ENCODE measurements around the gene MIEF1.
A peak's percentile ranks its signal among the peaks of the same experiment; 100 is the strongest.

Gene MIEF1

GRCh38 chr22:39471381-39472141 lies 30.5 kb upstream of the MIEF1 start:
- no peak overlapping the region for H3K4me3 ChIP-seq (replicated peaks; ENCODE audit: low read depth, low read length)
- no peak for TF ChIP-seq CTCF (IDR thresholded peaks at IDR 0.05; ENCODE audit: low read length, missing control alignments)
- DNase-seq (ENCODE audit: low read depth), result peak; percentile 77

DNA sequence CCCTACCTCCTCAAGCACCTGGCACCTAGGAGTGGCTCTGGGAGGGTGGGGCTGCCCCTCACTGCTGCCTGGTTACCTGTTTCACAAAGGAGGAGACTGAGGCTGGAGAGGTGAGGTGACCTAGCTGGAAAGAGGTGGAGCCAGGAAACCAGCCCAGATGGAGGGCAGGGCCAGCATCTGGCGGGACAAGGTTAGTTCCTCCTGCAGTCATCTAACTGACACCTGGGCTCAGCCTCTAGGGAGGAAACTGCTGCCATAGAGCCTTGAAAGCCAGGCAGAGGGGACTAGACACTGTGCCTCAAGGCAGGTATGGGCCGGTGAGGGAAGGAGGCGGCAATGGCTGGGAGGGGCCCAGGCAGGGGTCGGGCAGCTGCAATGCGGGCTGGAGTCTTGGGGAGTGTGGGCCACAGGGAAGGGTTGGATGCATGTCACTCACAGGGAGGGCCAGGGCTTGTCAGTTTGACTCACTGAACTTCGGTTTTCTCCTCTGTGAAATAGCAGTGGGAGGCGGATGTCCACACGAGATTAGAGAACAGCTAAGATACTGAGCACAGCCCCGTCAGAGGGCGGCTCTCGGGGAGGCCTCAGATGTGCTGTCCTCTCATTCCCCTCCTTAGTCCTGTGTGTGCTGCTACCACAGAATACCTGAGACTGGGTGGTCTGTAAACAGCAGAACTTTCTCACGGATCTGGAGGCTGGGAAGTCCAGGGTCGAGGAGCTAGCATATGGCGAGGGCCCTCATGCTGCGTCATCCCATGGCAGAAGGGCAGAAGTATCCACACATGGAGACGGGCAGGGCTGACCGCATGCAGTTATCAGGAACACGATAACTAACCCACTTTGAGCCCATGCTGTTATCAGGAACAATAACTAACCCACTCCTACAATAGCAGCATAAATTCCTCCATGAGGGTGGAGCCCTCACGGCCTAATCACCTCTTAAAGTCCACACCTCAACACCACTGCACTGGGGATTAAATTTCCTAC lies 29.2 kb upstream of the MIEF1 start:
- no peak overlapping the region for H3K4me3 ChIP-seq (replicated peaks; ENCODE audit: low read depth, low read length)
- peak; percentile 58 for DNase-seq (ENCODE audit: low read depth)
- no peak for TF ChIP-seq CTCF (IDR thresholded peaks at IDR 0.05; ENCODE audit: low read length, missing control alignments)

DNA sequence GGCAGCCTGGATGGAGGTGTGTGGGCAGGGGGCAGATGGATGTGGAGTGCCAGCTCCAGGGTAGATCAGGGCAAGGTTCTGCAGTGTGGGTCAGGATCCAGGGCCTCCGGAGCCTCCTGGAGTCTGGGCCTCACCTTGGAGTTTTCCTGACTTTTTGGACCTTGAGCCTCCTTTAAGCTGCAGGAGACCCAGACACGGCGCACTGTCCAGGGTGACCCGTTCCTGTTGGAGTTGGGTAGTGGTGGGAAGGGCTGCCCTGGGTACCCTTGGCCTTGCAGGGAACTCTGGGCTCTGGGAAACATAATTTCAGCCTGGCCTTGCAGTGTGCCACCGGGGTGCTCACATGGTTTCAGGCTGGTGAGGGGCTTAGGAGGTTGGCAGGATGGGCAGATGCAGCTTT lies 28.2 kb upstream of the MIEF1 start:
- no peak for DNase-seq (ENCODE audit: low read depth)
- H3K4me3 ChIP-seq (replicated peaks; ENCODE audit: low read depth, low read length), result no peak overlapping the region

GRCh38 chr22:39474351-39475111 lies 27.6 kb upstream of the MIEF1 start:
- no peak overlapping the region for H3K4me3 ChIP-seq (replicated peaks; ENCODE audit: low read depth, low read length)
- no peak for TF ChIP-seq CTCF (IDR thresholded peaks at IDR 0.05; ENCODE audit: low read length, missing control alignments)
- no peak for DNase-seq (ENCODE audit: low read depth)

More for the DNA sequence above, 28.2 kb upstream of the MIEF1 start:
- TF ChIP-seq CTCF (IDR thresholded peaks at IDR 0.05; ENCODE audit: low read length, missing control alignments), result no peak

- no peak overlapping the region for H3K4me3 ChIP-seq (replicated peaks; ENCODE audit: low read depth, low read length)
- no peak for DNase-seq (ENCODE audit: low read depth)
- no peak for TF ChIP-seq CTCF (IDR thresholded peaks at IDR 0.05; ENCODE audit: low read length, missing control alignments)
These were observed 26.8 kb upstream of the MIEF1 start for GRCh38 chr22:39475337-39475736.

GRCh38 chr22:39475902-39476301 lies 26.2 kb upstream of the MIEF1 start:
- DNase-seq (ENCODE audit: low read depth), result no peak
- TF ChIP-seq CTCF (IDR thresholded peaks at IDR 0.05; ENCODE audit: low read length, missing control alignments), result no peak
- no peak overlapping the region for H3K4me3 ChIP-seq (replicated peaks; ENCODE audit: low read depth, low read length)
